Measurements from ENCODE around the gene DRC1.

Gene DRC1

DNA sequence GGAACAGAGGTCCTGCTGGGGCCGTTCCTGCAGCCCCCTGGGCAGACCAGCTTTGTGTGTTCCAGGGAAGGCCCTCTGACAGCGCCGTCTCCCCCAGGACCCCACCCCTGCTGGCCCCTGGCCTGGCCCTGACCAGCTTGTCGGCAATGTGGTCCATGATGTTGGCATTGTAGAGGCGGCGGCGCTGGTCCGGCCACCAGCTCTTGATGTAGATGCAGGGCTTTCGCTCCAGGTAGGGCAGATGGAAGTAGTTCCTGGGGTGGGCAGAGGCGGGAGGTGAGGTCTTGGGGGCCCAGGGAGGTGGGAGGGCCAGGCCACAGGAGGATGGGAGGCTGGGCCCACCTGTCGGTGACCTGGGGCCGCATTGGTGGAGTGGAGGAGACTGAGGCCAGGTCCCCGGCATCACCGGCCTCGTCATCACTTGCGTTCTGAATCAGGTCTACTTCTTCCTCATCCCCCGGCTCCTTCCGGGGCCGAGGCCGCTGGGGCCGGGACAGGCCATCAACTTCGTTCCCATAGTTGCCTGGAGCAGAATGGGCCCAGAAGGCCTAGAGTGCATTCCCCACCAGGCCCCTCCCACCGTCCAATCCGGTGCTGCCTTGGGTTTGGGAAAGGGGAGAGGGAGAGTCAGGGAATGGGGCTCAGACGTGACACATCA lies 77.5 kb downstream of the DRC1 start:
- TF ChIP-seq, protein P1, sequence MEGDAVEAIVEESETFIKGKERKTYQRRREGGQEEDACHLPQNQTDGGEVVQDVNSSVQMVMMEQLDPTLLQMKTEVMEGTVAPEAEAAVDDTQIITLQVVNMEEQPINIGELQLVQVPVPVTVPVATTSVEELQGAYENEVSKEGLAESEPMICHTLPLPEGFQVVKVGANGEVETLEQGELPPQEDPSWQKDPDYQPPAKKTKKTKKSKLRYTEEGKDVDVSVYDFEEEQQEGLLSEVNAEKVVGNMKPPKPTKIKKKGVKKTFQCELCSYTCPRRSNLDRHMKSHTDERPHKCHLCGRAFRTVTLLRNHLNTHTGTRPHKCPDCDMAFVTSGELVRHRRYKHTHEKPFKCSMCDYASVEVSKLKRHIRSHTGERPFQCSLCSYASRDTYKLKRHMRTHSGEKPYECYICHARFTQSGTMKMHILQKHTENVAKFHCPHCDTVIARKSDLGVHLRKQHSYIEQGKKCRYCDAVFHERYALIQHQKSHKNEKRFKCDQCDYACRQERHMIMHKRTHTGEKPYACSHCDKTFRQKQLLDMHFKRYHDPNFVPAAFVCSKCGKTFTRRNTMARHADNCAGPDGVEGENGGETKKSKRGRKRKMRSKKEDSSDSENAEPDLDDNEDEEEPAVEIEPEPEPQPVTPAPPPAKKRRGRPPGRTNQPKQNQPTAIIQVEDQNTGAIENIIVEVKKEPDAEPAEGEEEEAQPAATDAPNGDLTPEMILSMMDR (IDR thresholded peaks at IDR 0.05; ENCODE audit: low read depth, low read length) = no peak
- no peak for DNase-seq (ENCODE audit: low read depth, low spot score)
- no peak overlapping the region for H3K4me3 ChIP-seq (ENCODE audit: low read depth, low read length)
- in situ Hi-C loops (cut with HindIII; ENCODE audit: low sequenced_read_pairs) = no loop called here

DNA sequence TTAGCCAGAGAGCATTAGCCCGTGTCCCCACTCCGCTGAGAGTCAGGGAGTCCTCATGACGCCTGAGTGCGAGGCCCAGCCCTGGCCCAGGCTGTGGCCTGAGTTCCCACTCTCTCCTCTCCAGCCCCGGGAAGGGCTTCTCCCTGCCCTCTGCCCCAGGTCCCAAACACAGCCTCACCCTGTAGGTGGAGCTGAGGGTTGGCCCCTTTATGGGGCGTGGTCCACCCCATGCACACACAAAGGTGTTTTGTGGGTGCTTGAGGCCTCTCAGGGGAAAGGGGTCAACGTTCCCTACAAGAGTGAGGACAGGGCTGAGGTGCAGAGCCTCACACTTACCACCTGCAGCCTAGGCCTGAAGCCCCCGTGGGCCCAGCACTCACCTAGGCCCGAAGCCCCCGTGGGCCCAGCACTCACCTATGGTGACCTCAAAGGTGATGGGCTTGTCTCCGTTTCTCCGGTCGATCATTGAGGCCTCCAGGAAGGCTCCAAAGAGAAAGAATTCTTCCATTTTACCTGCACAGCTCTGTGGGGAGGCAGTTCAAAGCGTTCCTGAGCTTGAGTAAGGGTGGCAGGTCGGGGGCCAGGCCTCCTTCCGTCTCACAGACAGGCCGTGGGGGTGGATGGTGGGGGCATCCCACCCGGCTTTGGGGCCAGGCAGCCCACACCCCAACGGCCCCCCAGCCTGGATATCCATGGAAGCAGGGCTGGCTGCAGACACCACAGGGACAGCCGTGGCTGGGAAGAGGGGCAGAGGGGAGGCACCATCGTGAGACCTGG lies 78.3 kb downstream of the DRC1 start:
- DNase-seq (ENCODE audit: low read depth, low spot score) = no peak
- in situ Hi-C loops (cut with HindIII; ENCODE audit: low sequenced_read_pairs) = no loop called here
- TF ChIP-seq, protein P1 (IDR thresholded peaks at IDR 0.05; ENCODE audit: low read depth, low read length) = no peak
- no peak overlapping the region for H3K4me3 ChIP-seq (ENCODE audit: low read depth, low read length)

DNA sequence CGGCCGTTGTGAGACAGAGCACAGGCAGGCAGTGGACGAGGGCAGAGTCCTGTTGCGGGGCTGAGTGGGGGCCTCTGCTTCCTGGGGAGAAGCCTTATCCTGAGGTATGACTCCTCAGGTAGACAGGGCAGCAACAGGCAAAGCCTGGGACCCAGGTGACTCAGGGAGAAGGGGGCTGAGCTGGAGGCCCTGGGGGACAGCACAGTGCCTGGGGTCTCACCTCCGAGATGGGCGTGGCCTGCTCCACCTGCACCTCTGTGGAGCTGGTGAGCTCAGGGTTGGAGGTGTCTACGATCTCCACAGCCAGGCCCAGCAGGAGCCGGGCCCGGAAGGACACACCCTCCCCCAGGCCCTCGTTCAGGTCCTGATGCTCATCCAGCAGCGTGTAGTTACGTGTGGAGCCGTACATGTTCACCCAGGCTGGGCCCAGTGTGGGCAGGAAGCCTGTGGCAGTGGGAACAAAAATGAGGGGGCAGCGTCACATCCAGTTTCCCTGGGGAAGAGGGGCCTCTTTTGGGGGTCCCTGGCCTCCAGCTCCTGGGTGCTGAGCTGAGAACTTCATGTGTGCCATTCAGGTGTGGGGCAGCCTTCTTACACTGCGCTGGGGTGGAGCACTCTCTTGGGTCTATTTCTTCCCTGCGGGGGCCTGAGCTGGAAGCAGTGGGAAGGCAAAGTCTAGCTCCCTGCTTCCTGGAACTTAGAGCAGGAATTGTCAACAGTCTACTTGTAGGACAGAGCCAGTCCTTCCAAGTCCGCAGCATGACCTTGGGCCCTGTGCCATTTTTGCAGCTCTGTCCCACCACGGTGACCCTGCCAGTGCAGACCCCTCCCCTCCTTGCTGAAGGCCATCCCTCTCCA lies 79.1 kb downstream of the DRC1 start:
- no peak overlapping the region for H3K4me3 ChIP-seq (ENCODE audit: low read depth, low read length)
- in situ Hi-C loops (cut with HindIII; ENCODE audit: low sequenced_read_pairs) = no loop called here
- TF ChIP-seq, protein P1 (IDR thresholded peaks at IDR 0.05; ENCODE audit: low read depth, low read length) = no peak
- no peak for DNase-seq (ENCODE audit: low read depth, low spot score)

GRCh38 chr2:26481706-26482105 lies 80.0 kb downstream of the DRC1 start:
- in situ Hi-C loops (cut with HindIII; ENCODE audit: low sequenced_read_pairs) = no loop called here
- H3K4me3 ChIP-seq (ENCODE audit: low read depth, low read length) = no peak overlapping the region
- TF ChIP-seq, protein P1 (IDR thresholded peaks at IDR 0.05; ENCODE audit: low read depth, low read length) = no peak
- DNase-seq (ENCODE audit: low read depth, low spot score) = no peak

DNA sequence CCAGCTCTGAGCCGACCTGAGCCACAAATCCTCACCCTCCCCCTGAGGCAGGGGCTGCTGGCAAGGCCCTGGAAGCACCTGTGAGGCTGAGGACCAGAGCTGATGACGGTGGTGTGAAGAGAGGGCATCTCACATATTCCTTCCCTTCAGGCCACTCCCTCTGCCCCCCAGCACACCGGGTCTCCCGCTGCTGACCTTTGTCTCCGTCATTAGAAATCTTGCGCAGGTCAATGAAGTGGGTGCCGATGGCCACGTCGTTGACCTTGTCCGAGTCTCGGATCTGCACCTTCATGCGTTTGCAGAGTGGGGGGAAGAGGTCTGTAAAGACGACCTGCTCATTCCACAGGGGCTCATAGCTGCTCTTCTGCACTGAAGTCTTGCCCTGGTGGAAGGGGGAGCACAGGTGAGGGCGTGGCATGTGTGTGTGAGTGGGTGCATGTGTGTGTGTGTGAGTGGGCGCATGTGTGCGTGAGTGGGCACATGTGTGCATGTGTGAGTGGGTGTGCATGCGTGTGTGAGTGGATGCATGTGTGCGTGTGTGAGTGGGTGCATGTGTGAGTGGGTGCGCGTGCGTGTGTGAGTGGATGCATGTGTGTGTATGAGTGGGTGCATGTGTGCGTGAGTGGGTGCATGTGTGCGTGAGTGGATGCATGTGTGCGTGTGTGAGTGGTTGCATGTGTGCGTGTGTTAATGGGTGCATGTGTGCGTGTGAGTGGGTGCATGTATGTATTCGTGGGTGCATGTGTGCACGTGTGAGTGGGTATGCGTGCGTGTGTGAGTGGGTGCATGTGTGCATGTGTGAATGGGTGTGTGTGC lies 80.7 kb downstream of the DRC1 start:
- no peak overlapping the region for H3K4me3 ChIP-seq (ENCODE audit: low read depth, low read length)
- TF ChIP-seq, protein P1 (IDR thresholded peaks at IDR 0.05; ENCODE audit: low read depth, low read length) = no peak
- in situ Hi-C loops (cut with HindIII; ENCODE audit: low sequenced_read_pairs) = no loop called here
- no peak for DNase-seq (ENCODE audit: low read depth, low spot score)

- no peak overlapping the region for H3K4me3 ChIP-seq (ENCODE audit: low read depth, low read length)
- TF ChIP-seq, protein P1 (IDR thresholded peaks at IDR 0.05; ENCODE audit: low read depth, low read length) = no peak
- in situ Hi-C loops (cut with HindIII; ENCODE audit: low sequenced_read_pairs) = no loop called here
- no peak for DNase-seq (ENCODE audit: low read depth, low spot score)
Measured at GRCh38 chr2:26483027-26483326, 81.3 kb downstream of the DRC1 start.
